ENCODE results near the gene SDHAF4.

Gene SDHAF4

DNA sequence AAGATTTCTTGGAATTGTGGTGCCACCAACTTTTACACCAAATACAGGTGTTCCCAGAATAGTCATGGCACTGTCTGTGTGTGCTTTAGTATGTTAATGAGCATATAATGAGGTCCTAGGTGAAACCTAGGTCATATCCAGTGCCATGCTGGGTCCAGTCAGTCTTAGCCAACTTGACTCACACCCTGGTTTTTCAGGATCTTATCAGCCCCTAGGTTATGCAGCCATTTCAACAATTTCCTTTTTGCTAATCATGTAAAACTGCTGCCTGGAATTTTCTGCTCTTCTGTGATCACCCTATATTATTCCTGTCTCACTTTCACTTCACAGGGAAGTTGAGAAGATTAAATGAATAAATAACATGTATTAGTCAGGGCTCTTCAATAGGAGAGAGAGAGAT lies 23.7 kb downstream of the SDHAF4 start:
- Histone ChIP-seq H3K9ac (ENCODE audit: low read length) (no peak overlapping the region), H3K27me3 (ENCODE audit: low read depth, low read length) (no peaks in the 10 kb centered on the region), H3K9me3 (ENCODE audit: insufficient read depth, low read length) (no peaks in the 10 kb centered on the region), H3K27ac (ENCODE audit: low read length) (no peak overlapping the region), H3K4me3 (ENCODE audit: low read length) (no peak overlapping the region), H2AFZ (ENCODE audit: low read depth, low read length) (no peak overlapping the region), H4K20me1 (ENCODE audit: insufficient read depth, low read length) (no peaks in the 10 kb centered on the region), H3K4me2 (ENCODE audit: low read length) (no peak overlapping the region), H3K36me3 (replicated peaks; ENCODE audit: low read depth, low read length) (peaks cover 18% of the 10 kb centered on the region), H3K79me2 (ENCODE audit: low read length) (no peaks in the 10 kb centered on the region), H3K4me1 (ENCODE audit: low read length) (peaks cover 3% of the 10 kb centered on the region; the same call in 1 of the 2 replicates)
- no peak for TF ChIP-seq EZH2phosphoT487 (IDR thresholded peaks at IDR 0.05; ENCODE audit: low read depth)

DNA sequence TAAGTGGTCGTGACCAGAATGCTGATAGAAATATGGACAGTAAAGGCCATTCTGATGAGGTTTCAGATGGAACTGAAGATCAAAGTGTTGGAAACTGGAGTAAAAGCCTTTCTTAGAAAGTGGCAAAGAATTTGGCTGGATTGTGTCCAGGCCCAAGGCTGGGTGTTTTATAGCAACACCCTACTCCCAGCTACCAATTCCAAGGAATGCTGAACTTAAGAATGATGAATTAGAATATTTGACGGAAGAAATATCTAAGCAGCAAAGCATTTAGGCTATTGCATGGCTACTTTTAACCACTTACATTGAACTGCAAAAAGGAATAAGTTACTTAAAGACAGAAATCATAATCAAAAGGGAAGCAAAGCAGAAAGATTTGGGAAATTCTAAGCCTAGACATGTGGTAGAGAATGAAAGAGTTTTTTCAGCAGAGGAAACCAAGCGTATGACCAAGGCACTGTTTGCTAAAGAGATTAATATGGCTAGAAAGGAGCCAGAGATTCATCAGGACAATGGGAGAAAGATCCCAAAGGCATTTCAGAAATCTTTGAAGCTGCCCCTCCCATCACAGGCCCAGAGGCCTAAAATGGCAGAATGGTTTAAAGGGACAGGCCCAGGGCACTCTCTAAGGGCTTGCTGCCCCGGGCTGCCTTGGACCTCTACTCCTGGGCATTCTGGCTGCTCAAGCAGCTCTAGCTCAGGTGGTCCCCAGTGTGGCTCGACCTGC lies 25.8 kb downstream of the SDHAF4 start:
- H3K79me2 ChIP-seq (ENCODE audit: low read length), result no peaks in the 10 kb centered on the region
- H3K27me3 ChIP-seq (ENCODE audit: low read depth, low read length), result no peaks in the 10 kb centered on the region
- no peaks in the 10 kb centered on the region for H3K4me1 ChIP-seq (ENCODE audit: low read length)
- no peak overlapping the region for H3K4me2 ChIP-seq (ENCODE audit: low read length)
- no peak overlapping the region for H3K9ac ChIP-seq (ENCODE audit: low read length)
- H3K36me3 ChIP-seq (replicated peaks; ENCODE audit: low read depth, low read length), result peaks cover 15% of the 10 kb centered on the region
- no peaks in the 10 kb centered on the region for H3K9me3 ChIP-seq (ENCODE audit: insufficient read depth, low read length)
- TF ChIP-seq EZH2phosphoT487 (IDR thresholded peaks at IDR 0.05; ENCODE audit: low read depth) (no peak), CTCF (IDR thresholded peaks at IDR 0.05; ENCODE audit: low read depth, low read length) (no peak)
- no peak overlapping the region for H3K4me3 ChIP-seq (ENCODE audit: low read length)
- H2AFZ ChIP-seq (ENCODE audit: low read depth, low read length), result no peak overlapping the region
- H3K27ac ChIP-seq (ENCODE audit: low read length), result no peak overlapping the region
- no peaks in the 10 kb centered on the region for H4K20me1 ChIP-seq (ENCODE audit: insufficient read depth, low read length)

GRCh38 chr6:70593118-70593486 lies 26.4 kb downstream of the SDHAF4 start:
- Histone ChIP-seq H3K36me3 (replicated peaks; ENCODE audit: low read depth, low read length) (peaks cover 13% of the 10 kb centered on the region), H2AFZ (ENCODE audit: low read depth, low read length) (no peak overlapping the region), H3K27ac (ENCODE audit: low read length) (no peak overlapping the region), H3K9ac (ENCODE audit: low read length) (no peak overlapping the region), H3K4me3 (ENCODE audit: low read length) (no peak overlapping the region), H3K27me3 (ENCODE audit: low read depth, low read length) (no peaks in the 10 kb centered on the region), H3K9me3 (ENCODE audit: insufficient read depth, low read length) (no peaks in the 10 kb centered on the region), H3K4me2 (ENCODE audit: low read length) (no peak overlapping the region), H4K20me1 (ENCODE audit: insufficient read depth, low read length) (no peaks in the 10 kb centered on the region), H3K4me1 (ENCODE audit: low read length) (no peaks in the 10 kb centered on the region), H3K79me2 (ENCODE audit: low read length) (no peaks in the 10 kb centered on the region)
- TF ChIP-seq CTCF (IDR thresholded peaks at IDR 0.05; ENCODE audit: low read depth, low read length) (no peak), EZH2phosphoT487 (IDR thresholded peaks at IDR 0.05; ENCODE audit: low read depth) (no peak)

GRCh38 chr6:70599187-70599586 lies 32.5 kb downstream of the SDHAF4 start:
- Histone ChIP-seq H4K20me1 (ENCODE audit: insufficient read depth, low read length) (no peaks in the 10 kb centered on the region), H2AFZ (ENCODE audit: low read depth, low read length) (no peak overlapping the region), H3K9me3 (ENCODE audit: insufficient read depth, low read length) (no peaks in the 10 kb centered on the region)

More at GRCh38 chr6:70599187-70599586, 32.5 kb downstream of the SDHAF4 start:
- no peak overlapping the region for H3K9ac ChIP-seq (ENCODE audit: low read length)
- H3K4me1 ChIP-seq (ENCODE audit: low read length), result no peaks in the 10 kb centered on the region
- H3K27me3 ChIP-seq (ENCODE audit: low read depth, low read length), result no peaks in the 10 kb centered on the region
- H3K4me2 ChIP-seq (ENCODE audit: low read length), result no peak overlapping the region
- H3K79me2 ChIP-seq (ENCODE audit: low read length), result no peaks in the 10 kb centered on the region
- H3K36me3 ChIP-seq (replicated peaks; ENCODE audit: low read depth, low read length), result peaks cover 3% of the 10 kb centered on the region
- no peak overlapping the region for H3K4me3 ChIP-seq (ENCODE audit: low read length)
- H3K27ac ChIP-seq (ENCODE audit: low read length), result no peak overlapping the region
- TF ChIP-seq EZH2phosphoT487 (IDR thresholded peaks at IDR 0.05; ENCODE audit: low read depth) (no peak), CTCF (IDR thresholded peaks at IDR 0.05; ENCODE audit: low read depth, low read length) (no peak)

Measured in OCI-LY3 (cell line).